Thyroid gland (tissue), 4 donors: Measurements from ENCODE around the gene OLFML2B. TPM values are rescaled to one million over a fixed set of nuclear protein-coding genes. Genes with fewer than 3 reads are reported as not detected.

Source experiments
- DNase-seq, 2 donors: peaks; one replicate each; pipeline ENCODE4 v3.0.0-alpha.2; 2019
- H3K27ac ChIP-seq, 3 donors: fragments of 200-600 bp; sonication (generic); 1 replicate in 2 of 3; 2 replicates in 1 of 3; pipeline ENCODE4 v1.5.1; 2016 to 2019; ENCODE audit warnings: mild to moderate bottlenecking in 1 of 3, moderate library complexity in 1 of 3
- H3K27me3 ChIP-seq: fragments of 200-600 bp; sonication (generic); one replicate; pipeline ENCODE4 v1.5.1; 2019
- H3K36me3 ChIP-seq, 2 donors: fragments of 200-600 bp; sonication (generic); one replicate each; pipeline ENCODE4 v1.5.1; 2016 to 2019
- H3K4me1 ChIP-seq, 2 donors: fragments of 200-600 bp; sonication (generic); one replicate each; pipeline ENCODE4 v1.5.1; 2017 to 2019
- H3K4me3 ChIP-seq, 3 donors: fragments of 200-600 bp; sonication (generic); replicated peaks in 1 of 3; 1 replicate in 2 of 3; 2 replicates in 1 of 3; pipeline ENCODE4 v1.5.1; 2016; ENCODE audit warnings: mild to moderate bottlenecking in 1 of 3
- H3K9me3 ChIP-seq: fragments of 200-600 bp; sonication (generic); one replicate; pipeline ENCODE4 v1.5.1; 2017
- POLR2A ChIP-seq, 2 donors: fragments of 450-650 bp; IDR thresholded peaks; one replicate each; pipeline ENCODE4 v1.6.1; 2017; ENCODE audit warnings: antibody characterized with exemption in 2 of 2, mild to moderate bottlenecking in 2 of 2, moderate library complexity in 1 of 2
- WGBS, 2 donors: methylation state at CpG; one replicate each; pipeline ENCODE4 v1.1.5; 2017; 5-methylcytosine and 5-hydroxymethylcytosine counted together
- intact Hi-C: fragments of 100-400 bp; cut with DNase I; formaldehyde crosslinking; loops from one replicate; pipeline ENCODE4 v1.15.1; 2023
- total RNA-seq, 4 donors: library from RNA; depleted of rRNA; stranded (reverse); fragments of >200 nt; gene quantifications; one replicate each; pipeline ENCODE4 v1.2.3, GENCODE V29; 2016
- TF ChIP-seq, protein P1 (sequence below), 6 experiments: fragments of 200-600 bp in 3 of 6; fragments of 450-650 bp in 3 of 6; sonication (generic) in 3 of 6; IDR thresholded peaks; one replicate each; pipeline ENCODE4 v1.5.1; 2016 to 2019; ENCODE audit warnings: antibody characterized with exemption in 6 of 6, mild to moderate bottlenecking in 2 of 6, inconsistent platforms in 1 of 6, moderate library complexity in 1 of 6

The OLFML2B gene
- total RNA-seq, 4 donors from 2014 or later: 8.0 to 18.4 (median 12.9) TPM

DNA sequence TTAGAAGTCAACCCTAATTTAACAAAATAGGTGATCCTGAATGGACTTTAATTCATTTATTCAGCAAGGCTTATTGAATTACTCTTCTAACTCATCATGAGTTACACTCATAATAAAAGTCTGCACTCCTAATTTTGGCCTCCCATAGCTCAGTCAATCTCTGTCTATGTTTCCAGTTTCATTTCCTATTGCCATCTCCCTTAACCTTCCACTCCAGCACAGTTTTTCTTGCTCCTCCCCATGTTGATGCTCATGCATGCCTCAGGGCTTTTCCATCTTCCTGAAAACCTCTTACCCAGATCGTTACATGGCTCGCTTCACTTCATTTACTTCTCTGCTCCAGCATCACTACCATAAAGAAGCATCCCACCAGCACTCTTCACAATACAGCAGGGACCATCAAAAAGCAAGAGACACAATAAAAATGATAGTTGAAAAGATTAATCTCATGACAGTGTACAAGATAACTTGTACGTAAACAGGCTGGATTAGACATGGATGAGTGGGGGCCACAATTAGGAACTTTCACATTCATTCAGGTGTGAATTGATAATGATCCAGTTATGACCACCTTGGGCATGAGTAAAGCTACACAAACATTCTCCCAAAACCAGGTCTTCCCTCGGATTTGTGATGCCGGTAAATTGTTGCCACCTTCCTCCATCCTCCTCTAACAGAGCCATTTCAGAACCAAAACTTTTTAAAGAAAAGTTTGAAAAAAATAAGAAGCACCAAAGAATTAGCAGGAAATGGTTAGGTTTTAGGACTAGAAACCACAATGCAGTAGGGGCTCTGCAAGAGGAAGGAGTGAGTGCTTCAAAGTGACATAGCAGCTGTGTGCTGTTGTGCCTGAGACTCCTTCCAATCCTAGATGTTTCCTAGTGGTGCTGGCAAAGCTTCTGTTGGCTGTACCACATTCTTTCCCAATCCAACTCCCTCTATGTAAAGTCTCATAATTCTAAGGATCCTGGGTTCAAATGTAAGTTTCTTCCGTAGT, 89.8 kb downstream of the OLFML2B start:
- H3K4me1 ChIP-seq: no peaks in the 10 kb centered on the region
- no peaks in the 10 kb centered on the region for H3K9me3 ChIP-seq
- TF ChIP-seq POLR2A (IDR thresholded peaks at IDR 0.05): no peak
- TF ChIP-seq, protein P1, sequence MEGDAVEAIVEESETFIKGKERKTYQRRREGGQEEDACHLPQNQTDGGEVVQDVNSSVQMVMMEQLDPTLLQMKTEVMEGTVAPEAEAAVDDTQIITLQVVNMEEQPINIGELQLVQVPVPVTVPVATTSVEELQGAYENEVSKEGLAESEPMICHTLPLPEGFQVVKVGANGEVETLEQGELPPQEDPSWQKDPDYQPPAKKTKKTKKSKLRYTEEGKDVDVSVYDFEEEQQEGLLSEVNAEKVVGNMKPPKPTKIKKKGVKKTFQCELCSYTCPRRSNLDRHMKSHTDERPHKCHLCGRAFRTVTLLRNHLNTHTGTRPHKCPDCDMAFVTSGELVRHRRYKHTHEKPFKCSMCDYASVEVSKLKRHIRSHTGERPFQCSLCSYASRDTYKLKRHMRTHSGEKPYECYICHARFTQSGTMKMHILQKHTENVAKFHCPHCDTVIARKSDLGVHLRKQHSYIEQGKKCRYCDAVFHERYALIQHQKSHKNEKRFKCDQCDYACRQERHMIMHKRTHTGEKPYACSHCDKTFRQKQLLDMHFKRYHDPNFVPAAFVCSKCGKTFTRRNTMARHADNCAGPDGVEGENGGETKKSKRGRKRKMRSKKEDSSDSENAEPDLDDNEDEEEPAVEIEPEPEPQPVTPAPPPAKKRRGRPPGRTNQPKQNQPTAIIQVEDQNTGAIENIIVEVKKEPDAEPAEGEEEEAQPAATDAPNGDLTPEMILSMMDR (IDR thresholded peaks at IDR 0.05): no peak
- H3K27ac ChIP-seq: no peak overlapping the region
- 78% methylated on average over 6 of the region's 6 CpGs for WGBS, 2 donors
- no peaks in the 10 kb centered on the region for H3K27me3 ChIP-seq
- peaks cover 0 to 3% of the 10 kb centered on the region in 2 donors for H3K36me3 ChIP-seq
- no peak overlapping the region for H3K4me3 ChIP-seq
- intact Hi-C loops: no loop called here
- DNase-seq: no peak

Other genes with a start within 250 kb of the OLFML2B start
- gene NOS1AP, start 45.8 kb upstream of the OLFML2B start, total RNA-seq: 1 to 10 TPM in 1 of 4 donors, under 1 TPM in 3; 0.40 to 2.2 (median 0.54) TPM